A549 (cell line): Measurements from ENCODE around the gene PLCB1.

Source experiments
- CTCF ChIP-seq: fragments of >200 bp; sonication (Bioruptor Twin); formaldehyde crosslinking; IDR thresholded peaks from 3 replicates; pipeline ENCODE4 v1.5.1; 2016
- EP300 ChIP-seq, 2 experiments: fragments of >200 bp; sonication (Bioruptor Twin); formaldehyde crosslinking; IDR thresholded peaks; 2 replicates in 1 of 2; 3 replicates in 1 of 2; pipeline ENCODE4 v1.6.1; 2016 to 2017
- ESRRA ChIP-seq: fragments of 150-350 bp; IDR thresholded peaks from 2 replicates; pipeline ENCODE4 v1.6.1; 2014; ENCODE audit warnings: mild to moderate bottlenecking, low read length, borderline replicate concordance
- FOSL2 ChIP-seq, 2 experiments: fragments of 450-650 bp in 1 of 2; fragments of >200 bp in 1 of 2; sonication (Bioruptor Twin) in 1 of 2; formaldehyde crosslinking; IDR thresholded peaks; 2 replicates each; pipeline versions ENCODE4 v1.5.0 to v1.6.1; 2016 to 2020; ENCODE audit warnings: mild to moderate bottlenecking in 1 of 2, moderate library complexity in 1 of 2
- HMGXB4 ChIP-seq: fragments of 250-450 bp; sonication (Bioruptor Pico); IDR thresholded peaks from 2 replicates; pipeline ENCODE4 v1.5.0; 2021; ENCODE audit warnings: mild to moderate bottlenecking, moderate library complexity, borderline replicate concordance
- JUN ChIP-seq, 2 experiments: fragments of >200 bp; sonication (Bioruptor Twin); formaldehyde crosslinking; IDR thresholded peaks; 2 replicates in 1 of 2; 3 replicates in 1 of 2; pipeline ENCODE4 v1.6.1; 2016 to 2017
- MAFK ChIP-seq: fragments of 450-650 bp; IDR thresholded peaks from 2 replicates; pipeline ENCODE4 v1.6.1; 2014; ENCODE audit not compliant: partially characterized antibody
- MAX ChIP-seq: IDR thresholded peaks from 2 replicates; pipeline ENCODE4 v1.6.1; 2012
- MAZ ChIP-seq: fragments of 150-350 bp; IDR thresholded peaks from 2 replicates; pipeline ENCODE4 v1.6.1; 2014; ENCODE audit warnings: antibody characterized with exemption, low read depth, low read length, borderline replicate concordance
- MYC ChIP-seq: IDR thresholded peaks from 2 replicates; pipeline ENCODE4 v1.6.1; 2012; ENCODE audit warnings: mild to moderate bottlenecking, inconsistent platforms, low read length, improper control_type of control experiment, borderline replicate concordance
- RAD21 ChIP-seq, 2 experiments: fragments of >200 bp in 1 of 2; sonication (Bioruptor Twin) in 1 of 2; formaldehyde crosslinking in 1 of 2; IDR thresholded peaks in 1 of 2; conservative IDR thresholded peaks in 1 of 2; 2 replicates in 1 of 2; 3 replicates in 1 of 2; pipeline ENCODE4 v1.6.1; 2012 to 2018; ENCODE audit warnings: inconsistent platforms in 1 of 2
- RCOR1 ChIP-seq: fragments of 150-350 bp; IDR thresholded peaks from 2 replicates; pipeline ENCODE4 v1.6.1; 2014; ENCODE audit warnings: antibody characterized with exemption, low read length, low read depth
- REST ChIP-seq: fragments of 200-600 bp; sonication (generic); IDR thresholded peaks from 2 replicates; pipeline ENCODE4 v1.6.1; 2016; ENCODE audit warnings: antibody characterized with exemption, mild to moderate bottlenecking, moderate library complexity
- SMC3 ChIP-seq: fragments of >200 bp; sonication (Bioruptor Twin); formaldehyde crosslinking; IDR thresholded peaks from 3 replicates; pipeline ENCODE4 v1.6.1; 2018; ENCODE audit warnings: inconsistent platforms

- TF ChIP-seq CTCF (no peak), REST (no peak), MYC (no peak), MAX (no peak), ESRRA (no peak), FOSL2 (IDR thresholded peaks at IDR 0.05) (no peak), FOSL2 (CRISPR knock-in tag; IDR thresholded peaks at IDR 0.05) (no peak), MAFK (no peak), RAD21 (conservative IDR thresholded peaks at IDR 0.05 in 1 of 2, IDR thresholded peaks at IDR 0.05 in 1 of 2) (no peak), HMGXB4 (CRISPR knock-in tag) (no peak), SMC3 (no peak), JUN (IDR thresholded peaks at IDR 0.05) (no peak), EP300 (IDR thresholded peaks at IDR 0.05) (no peak), RCOR1 (no peak), MAZ (no peak)
Observed at GRCh38 chr20:8395956-8396355, 263.9 kb downstream of the PLCB1 start.
